IPS-20b (cell line): ENCODE results near the gene CEP63.
"Not testable (repeated sequence)": the region's sequence is repeated elsewhere in the genome, so short reads cannot be mapped to it uniquely, and the experiment has no call there.

Source experiments
- H3K27ac ChIP-seq: one replicate; pipeline ENCODE4 v1.5.1; 2013; ENCODE audit warnings: low read length
- H3K27me3 ChIP-seq: 2 replicates; pipeline ENCODE4 v1.6.1; 2013; ENCODE audit warnings: mild to moderate bottlenecking, low read length, inconsistent platforms; ENCODE audit not compliant: insufficient read depth
- H3K36me3 ChIP-seq: 2 replicates; pipeline ENCODE4 v1.6.1; 2013; ENCODE audit warnings: low read depth, mild to moderate bottlenecking, inconsistent platforms, low read length, moderate library complexity; ENCODE audit not compliant: insufficient read depth
- H3K4me1 ChIP-seq: 2 replicates; pipeline ENCODE4 v1.6.1; 2013; ENCODE audit warnings: mild to moderate bottlenecking, control low read depth, inconsistent platforms, low read length, moderate library complexity; ENCODE audit not compliant: insufficient read depth
- H3K4me3 ChIP-seq: 2 replicates; pipeline ENCODE4 v1.5.1; 2013; ENCODE audit warnings: mild to moderate bottlenecking, low read length, inconsistent platforms
- H3K9ac ChIP-seq: 2 replicates; pipeline ENCODE4 v1.6.1; 2013; ENCODE audit warnings: low read depth, mild to moderate bottlenecking, inconsistent platforms, low read length, moderate library complexity
- H3K9me3 ChIP-seq: 2 replicates; pipeline ENCODE4 v1.6.1; 2013; ENCODE audit warnings: mild to moderate bottlenecking, low read depth, low read length, inconsistent platforms; ENCODE audit not compliant: insufficient read depth

The CEP63 gene

DNA sequence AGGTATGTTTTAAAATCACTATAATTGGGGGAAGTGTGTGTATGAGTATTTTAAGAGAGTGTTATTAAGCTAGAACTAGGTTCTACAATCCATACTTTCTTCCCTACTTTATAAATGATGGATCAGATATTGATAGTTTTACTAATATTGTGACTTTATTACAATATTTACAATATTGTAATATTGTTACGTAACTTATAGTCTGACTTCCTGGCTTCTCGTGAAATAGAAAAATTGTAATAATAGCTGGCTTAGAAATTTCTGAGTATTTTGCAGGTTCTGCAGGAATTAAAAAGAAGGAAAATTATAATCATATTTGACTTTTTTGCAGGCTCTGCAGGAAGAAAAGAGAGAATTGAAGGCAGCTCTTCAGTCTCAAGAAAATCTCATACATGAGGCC, 60.0 kb downstream of the CEP63 start:
- Histone ChIP-seq H3K27ac (no peak overlapping the region), H3K36me3 (peaks cover 40% of the 10 kb centered on the region), H3K4me3 (no peak overlapping the region), H3K4me1 (no peaks in the 10 kb centered on the region), H3K27me3 (no peaks in the 10 kb centered on the region), H3K9ac (no peak overlapping the region), H3K9me3 (no peaks in the 10 kb centered on the region)

- no peaks in the 10 kb centered on the region for H3K9me3 ChIP-seq
- no peak overlapping the region for H3K4me3 ChIP-seq
- peaks cover 46% of the 10 kb centered on the region for H3K36me3 ChIP-seq
- H3K27me3 ChIP-seq: no peaks in the 10 kb centered on the region
- H3K9ac ChIP-seq: no peak overlapping the region
- H3K27ac ChIP-seq: no peak overlapping the region
- no peaks in the 10 kb centered on the region for H3K4me1 ChIP-seq
Measured at GRCh38 chr3:134552784-134553183, 66.9 kb downstream of the CEP63 start.

DNA sequence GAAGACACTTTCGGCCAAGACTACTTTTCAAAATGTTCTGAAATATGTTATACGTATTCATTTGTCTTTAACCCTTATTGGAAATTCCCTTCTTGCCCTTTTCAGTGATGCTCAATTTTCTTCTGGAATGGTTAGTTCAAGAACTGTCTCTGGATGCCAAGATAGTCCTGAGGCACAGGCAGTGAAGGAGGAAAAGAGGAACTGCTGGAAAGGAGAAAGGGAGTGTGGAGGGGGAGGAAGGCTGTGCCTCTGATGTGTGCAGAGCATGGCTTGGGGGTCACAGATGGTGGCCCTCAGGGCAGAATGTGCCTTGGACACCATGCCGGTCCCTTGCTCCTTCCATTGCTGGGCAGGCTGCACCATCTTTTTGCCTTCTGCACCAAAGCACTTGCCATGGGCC, 73.7 kb downstream of the CEP63 start:
- no peaks in the 10 kb centered on the region for H3K4me1 ChIP-seq
- H3K27ac ChIP-seq: no peak overlapping the region
- H3K9ac ChIP-seq: no peak overlapping the region
- no peaks in the 10 kb centered on the region for H3K27me3 ChIP-seq
- no peak overlapping the region for H3K4me3 ChIP-seq
- peaks cover 8% of the 10 kb centered on the region; the same call in 1 of the 2 replicates for H3K36me3 ChIP-seq
- no peaks in the 10 kb centered on the region for H3K9me3 ChIP-seq

GRCh38 chr3:134562055-134562454, 76.2 kb downstream of the CEP63 start:
- Histone ChIP-seq H3K36me3 (peaks cover 8% of the 10 kb centered on the region; the same call in 1 of the 2 replicates), H3K9me3 (no peaks in the 10 kb centered on the region), H3K4me1 (no peaks in the 10 kb centered on the region), H3K27me3 (no peaks in the 10 kb centered on the region), H3K27ac (no peak overlapping the region), H3K9ac (no peak overlapping the region), H3K4me3 (no peak overlapping the region)

GRCh38 chr3:134563601-134564000, 77.7 kb downstream of the CEP63 start:
- H3K36me3 ChIP-seq: peaks cover 8% of the 10 kb centered on the region; the same call in 1 of the 2 replicates
- no peak overlapping the region for H3K9ac ChIP-seq
- H3K4me3 ChIP-seq: no peak overlapping the region
- no peaks in the 10 kb centered on the region for H3K4me1 ChIP-seq
- peaks cover 5% of the 10 kb centered on the region; the same call in 1 of the 2 replicates for H3K9me3 ChIP-seq
- no peak overlapping the region for H3K27ac ChIP-seq
- no peaks in the 10 kb centered on the region for H3K27me3 ChIP-seq

GRCh38 chr3:134564991-134565390, 79.1 kb downstream of the CEP63 start:
- no peaks in the 10 kb centered on the region for H3K4me1 ChIP-seq
- H3K9ac ChIP-seq: no peak overlapping the region
- no peak overlapping the region for H3K27ac ChIP-seq
- no peaks in the 10 kb centered on the region for H3K27me3 ChIP-seq
- H3K4me3 ChIP-seq: no peak overlapping the region
- peaks cover 8% of the 10 kb centered on the region; the same call in 1 of the 2 replicates for H3K36me3 ChIP-seq
- peaks cover 18% of the 10 kb centered on the region; the same call in 1 of the 2 replicates for H3K9me3 ChIP-seq

DNA sequence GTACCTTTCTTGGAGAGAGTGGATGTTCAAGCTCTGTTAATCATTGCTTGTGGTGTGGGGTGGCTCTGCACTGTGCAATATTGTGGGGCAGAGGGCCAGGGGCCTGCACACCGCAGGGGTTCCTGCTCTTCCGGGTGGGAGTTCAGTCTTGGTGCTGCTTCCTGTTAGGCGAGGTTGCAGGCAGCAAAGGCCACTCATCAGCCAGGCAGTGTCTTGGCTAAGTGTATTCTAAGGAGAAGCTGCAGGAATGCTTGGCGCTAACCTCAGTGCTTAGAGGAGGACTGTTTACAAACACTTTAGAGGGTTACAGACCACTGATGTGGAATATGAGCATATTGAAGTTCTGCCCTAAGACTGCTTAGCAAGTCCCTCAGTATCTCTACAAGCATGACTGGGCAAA, 81.7 kb downstream of the CEP63 start:
- no peaks in the 10 kb centered on the region for H3K27me3 ChIP-seq
- H3K9ac ChIP-seq: no peak overlapping the region
- no peak overlapping the region for H3K4me3 ChIP-seq
- H3K27ac ChIP-seq: no peak overlapping the region
- H3K4me1 ChIP-seq: no peaks in the 10 kb centered on the region
- no peaks in the 10 kb centered on the region for H3K36me3 ChIP-seq
- H3K9me3 ChIP-seq: peaks cover 26% of the 10 kb centered on the region; the same call in 1 of the 2 replicates

DNA sequence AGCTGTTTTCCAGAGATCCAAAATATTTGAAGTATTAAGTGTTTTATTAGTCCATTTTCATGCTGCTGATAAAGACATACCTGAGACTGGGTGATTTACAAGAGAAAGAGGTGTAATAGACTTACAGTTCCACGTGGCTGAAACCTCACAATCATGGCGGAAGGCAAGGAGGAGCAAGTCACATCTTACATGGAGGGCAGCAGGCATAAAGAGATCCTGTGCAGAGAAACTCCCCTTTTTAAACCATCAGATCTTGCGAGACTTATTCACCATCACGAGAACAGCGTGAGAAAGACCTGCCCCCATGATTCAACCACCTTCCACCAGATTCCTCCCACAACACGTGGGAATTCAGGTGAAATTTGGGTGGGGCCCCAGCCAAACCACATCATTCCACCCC, 82.9 kb downstream of the CEP63 start:
- H3K36me3 ChIP-seq: no peaks in the 10 kb centered on the region
- no peak overlapping the region for H3K4me3 ChIP-seq
- no peaks in the 10 kb centered on the region for H3K27me3 ChIP-seq
- no peak overlapping the region for H3K27ac ChIP-seq
- peaks cover 26% of the 10 kb centered on the region; the same call in 1 of the 2 replicates for H3K9me3 ChIP-seq
- no peak overlapping the region for H3K9ac ChIP-seq
- no peaks in the 10 kb centered on the region for H3K4me1 ChIP-seq

GRCh38 chr3:134569899-134570298, 84.0 kb downstream of the CEP63 start:
- not testable (repeated sequence) for H3K36me3 ChIP-seq, H3K27me3 ChIP-seq, H3K9ac ChIP-seq, H3K4me1 ChIP-seq, H3K4me3 ChIP-seq, H3K27ac ChIP-seq
- H3K9me3 ChIP-seq: peaks cover 26% of the 10 kb centered on the region; the same call in 1 of the 2 replicates

- Histone ChIP-seq H3K9me3 (no peaks in the 10 kb centered on the region), H3K4me1 (no peaks in the 10 kb centered on the region), H3K9ac (no peak overlapping the region), H3K36me3 (no peaks in the 10 kb centered on the region), H3K27ac (no peak overlapping the region), H3K27me3 (no peaks in the 10 kb centered on the region), H3K4me3 (no peak overlapping the region)
Measured at GRCh38 chr3:134576426-134576825, 90.6 kb downstream of the CEP63 start.

GRCh38 chr3:134576831-134577230, 91.0 kb downstream of the CEP63 start:
- Histone ChIP-seq H3K27me3 (no peaks in the 10 kb centered on the region), H3K27ac (no peak overlapping the region), H3K36me3 (no peaks in the 10 kb centered on the region), H3K4me1 (no peaks in the 10 kb centered on the region), H3K9ac (no peak overlapping the region), H3K4me3 (no peak overlapping the region), H3K9me3 (no peaks in the 10 kb centered on the region)

DNA sequence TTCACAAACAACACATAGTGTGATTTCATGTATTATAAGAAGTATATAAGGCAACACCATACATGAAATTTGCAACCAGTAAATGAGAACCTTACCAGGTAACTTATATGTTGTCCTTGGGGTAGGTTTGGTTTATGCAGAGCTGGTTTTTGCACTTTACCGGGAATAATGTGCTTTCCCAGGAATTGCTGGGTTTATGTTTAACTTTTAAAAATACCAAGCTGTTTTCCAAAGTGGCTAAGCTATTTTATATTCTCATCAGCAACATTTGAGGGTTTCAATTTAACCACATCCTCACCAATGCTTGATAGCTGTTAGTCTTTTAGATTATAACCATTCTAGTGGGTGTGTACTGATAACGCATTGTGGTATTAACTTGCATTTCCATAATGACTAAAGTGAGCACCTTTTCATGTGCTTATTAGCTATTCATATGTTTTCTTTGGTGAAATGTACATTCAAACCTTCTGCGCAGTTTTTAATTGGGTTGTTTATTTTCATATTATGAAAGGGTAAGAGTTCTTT, 93.3 kb downstream of the CEP63 start:
- no peaks in the 10 kb centered on the region for H3K27me3 ChIP-seq
- no peaks in the 10 kb centered on the region for H3K4me1 ChIP-seq
- no peak overlapping the region for H3K9ac ChIP-seq
- no peak overlapping the region for H3K4me3 ChIP-seq
- H3K27ac ChIP-seq: no peak overlapping the region
- H3K9me3 ChIP-seq: no peaks in the 10 kb centered on the region
- no peaks in the 10 kb centered on the region for H3K36me3 ChIP-seq
